ENCODE data around the gene RPS6KB1. TPM values are rescaled to one million over a fixed set of nuclear protein-coding genes. Genes with fewer than 3 reads are reported as not detected.

RPS6KB1 gene
- polyA plus RNA-seq, 1 of the 3 experiments (the other 2 are of a cell fraction) = 13.4 TPM

- no peak for TF ChIP-seq USF2 (IDR thresholded peaks at IDR 0.05; ENCODE audit: borderline replicate concordance, low read depth, low read length)
- no peak for TF ChIP-seq RAD21 (IDR thresholded peaks at IDR 0.05; ENCODE audit: low read length)
- no peak for TF ChIP-seq FOSL2 (IDR thresholded peaks at IDR 0.05; ENCODE audit: borderline replicate concordance, low read depth)
- TF ChIP-seq RCOR1 (IDR thresholded peaks at IDR 0.05; ENCODE audit: low read length) = no peak
- peak; percentile 21; the same call in 1 of the 2 replicates for TF ChIP-seq GATA2 (CRISPR knock-in tag; IDR thresholded peaks at IDR 0.05)
- TF ChIP-seq SMC3 (IDR thresholded peaks at IDR 0.05; ENCODE audit: low read depth, low read length) = no peak
- no peak for TF ChIP-seq TEAD4 (IDR thresholded peaks at IDR 0.05; ENCODE audit: borderline replicate concordance, insufficient read depth)
- no peak for TF ChIP-seq EZH2phosphoT487 (IDR thresholded peaks at IDR 0.05; ENCODE audit: borderline replicate concordance, low read depth)
- TF ChIP-seq FOXM1 (IDR thresholded peaks at IDR 0.05; ENCODE audit: low read depth) = no peak
- TF ChIP-seq POLR2AphosphoS5 (IDR thresholded peaks at IDR 0.05; ENCODE audit: low read depth, low read length) = peak; percentile 90
- TF ChIP-seq IRF3 (IDR thresholded peaks at IDR 0.05; ENCODE audit: low read depth, low read length) = no peak
- TF ChIP-seq GABPA (IDR thresholded peaks at IDR 0.05; ENCODE audit: low read depth) = no peak
Observed at GRCh38 chr17:59892924-59893675, at the start of gene RPS6KB1, which contains the start of gene TUBD1 (continued).

- Histone ChIP-seq H4K20me1 (ENCODE audit: insufficient read depth) (peaks cover 35% of the 10 kb centered on the region), H3K9me3 (no peaks in the 10 kb centered on the region), H3K4me1 (ENCODE audit: control insufficient read depth in 1 of 2, insufficient read depth in 2 of 2, low read depth in 1 of 2, low read length in 1 of 2) (peaks cover 4 to 20% of the 10 kb centered on the region in 2 experiments; a peak in 3 of 4 replicates), H3K9me2 (no peaks in the 10 kb centered on the region), H3K9ac (peak overlapping the region; percentile 100), H3K79me2 (ENCODE audit: insufficient read depth) (peaks cover 26% of the 10 kb centered on the region), H3K27me3 (ENCODE audit: insufficient read depth) (no peaks in the 10 kb centered on the region), H3K27ac (ENCODE audit: low read depth in 2 of 2, low read length in 1 of 2) (peak overlapping the region; percentile 69 to 100), H3K4me3 (ENCODE audit: low read depth in 2 of 2, low read length in 1 of 2) (no peak overlapping the region), H3K36me3 (replicated peaks in 1 of 2; ENCODE audit: control insufficient read depth in 1 of 2, insufficient read depth in 2 of 2, low read length in 1 of 2) (peaks cover 14 to 25% of the 10 kb centered on the region in 2 experiments), H3K4me2 (peak overlapping the region; percentile 14; the same call in 1 of the 2 replicates), H3F3A (replicated peaks; ENCODE audit: insufficient read depth) (peaks cover 79% of the 10 kb centered on the region), H2AFZ (ENCODE audit: low read depth) (no peak overlapping the region)
- ChIA-PET POLR2A (no interaction called here), CTCF (interaction anchor here (1.5 kb wide), 1 partner anchor 69 kb away, joined by 3 read pairs; no protein-coding TSS in a partner anchor)
- WGBS (ENCODE audit: low lambda C conversion rate) = 38% methylated on average over 3 of the region's 3 CpGs
- no peak for DNase-seq
- TF ChIP-seq JUND (IDR thresholded peaks at IDR 0.05) (peak; percentile 30; the same call in 1 of the 2 replicates), RXRA (IDR thresholded peaks at IDR 0.05; ENCODE audit: borderline replicate concordance, low read depth) (no peak), ZBTB33 (IDR thresholded peaks at IDR 0.05; ENCODE audit: borderline replicate concordance, low read depth) (no peak), CTCF (IDR thresholded peaks at IDR 0.05) (no peak), GATA2 (CRISPR knock-in tag; IDR thresholded peaks at IDR 0.05) (no peak), REST (IDR thresholded peaks at IDR 0.05; ENCODE audit: low read depth, low read length) (peak; percentile 38; the same call in 1 of the 2 replicates), SIN3A (IDR thresholded peaks at IDR 0.05; ENCODE audit: borderline replicate concordance, low read depth, low read length) (peak; percentile 84), MXI1 (IDR thresholded peaks at IDR 0.05; ENCODE audit: low read depth, low read length) (no peak), FOSL2 (IDR thresholded peaks at IDR 0.05; ENCODE audit: borderline replicate concordance, low read depth) (no peak; the same call in 1 of the 2 replicates)
Observed at GRCh38 chr17:59844884-59845594, 47.9 kb upstream of the RPS6KB1 start.
